SK-N-MC (cell line): Measurements from ENCODE around the gene TCF12.

Source experiments
- DNase-seq: peaks from one replicate; pipeline ENCODE4 v3.0.0-alpha.2; 2011; ENCODE audit warnings: low read depth, low spot score
- H3K27ac ChIP-seq: fragments of 200-600 bp; sonication (generic); 2 replicates; pipeline ENCODE4 v1.5.1; 2016; ENCODE audit warnings: mixed run types
- H3K36me3 ChIP-seq: fragments of 200-600 bp; sonication (generic); 2 replicates; pipeline ENCODE4 v1.6.1; 2017; ENCODE audit warnings: antibody characterized with exemption, low read length, mixed read lengths; ENCODE audit not compliant: insufficient read depth
- H3K4me3 ChIP-seq: fragments of 200-600 bp; sonication (generic); 2 replicates; pipeline ENCODE4 v1.5.1; 2016
- H3K9ac ChIP-seq: fragments of 200-600 bp; sonication (generic); 2 replicates; pipeline ENCODE4 v1.8.0; 2017; ENCODE audit warnings: mixed run types, mixed read lengths; ENCODE audit not compliant: insufficient read length
- H3K9me3 ChIP-seq: fragments of 200-600 bp; sonication (generic); 2 replicates; pipeline ENCODE4 v1.6.1; 2017; ENCODE audit warnings: low read depth, mild to moderate bottlenecking, antibody characterized with exemption, low read length, moderate library complexity, mixed read lengths
- EZH2 ChIP-seq: fragments of 200-600 bp; sonication (generic); IDR thresholded peaks from one replicate; pipeline ENCODE4 v1.6.1; 2017; ENCODE audit warnings: antibody characterized with exemption
- FOXP2 ChIP-seq: optimal IDR thresholded peaks from 2 replicates; pipeline ENCODE3; 2011; ENCODE audit warnings: mild to moderate bottlenecking, moderate library complexity; ENCODE audit not compliant: insufficient read depth; ENCODE audit errors: extremely low read length, control extremely low read depth
- POLR2AphosphoS5 ChIP-seq: IDR thresholded peaks from 2 replicates; pipeline ENCODE4 v1.6.1; 2012; ENCODE audit warnings: mild to moderate bottlenecking, low read depth, low read length, borderline replicate concordance

The TCF12 gene

GRCh38 chr15:57306161-57306943 is 387.9 kb downstream of the TCF12 start:
- no peak overlapping the region for H3K9ac ChIP-seq
- H3K36me3 ChIP-seq = no peaks in the 10 kb centered on the region
- no peak for DNase-seq
- TF ChIP-seq POLR2AphosphoS5 (no peak), FOXP2 (no peak), EZH2 (no peak)
- no peak overlapping the region for H3K4me3 ChIP-seq
- no peaks in the 10 kb centered on the region for H3K9me3 ChIP-seq
- H3K27ac ChIP-seq = no peak overlapping the region

GRCh38 chr15:57306944-57307411 is 388.5 kb downstream of the TCF12 start:
- TF ChIP-seq FOXP2 (no peak), POLR2AphosphoS5 (no peak), EZH2 (no peak)
- no peaks in the 10 kb centered on the region for H3K36me3 ChIP-seq
- no peak for DNase-seq
- no peaks in the 10 kb centered on the region for H3K9me3 ChIP-seq
- peak overlapping the region; percentile 48 for H3K27ac ChIP-seq
- no peak overlapping the region for H3K4me3 ChIP-seq
- H3K9ac ChIP-seq = no peak overlapping the region

- Histone ChIP-seq H3K27ac (peak overlapping the region; percentile 48), H3K9me3 (no peaks in the 10 kb centered on the region), H3K4me3 (no peak overlapping the region), H3K36me3 (no peaks in the 10 kb centered on the region), H3K9ac (no peak overlapping the region)
- TF ChIP-seq FOXP2 (no peak), POLR2AphosphoS5 (no peak), EZH2 (no peak)
- DNase-seq = no peak
Observed at GRCh38 chr15:57307527-57308169, 389.2 kb downstream of the TCF12 start.

GRCh38 chr15:57308170-57308545 is 389.7 kb downstream of the TCF12 start:
- H3K9me3 ChIP-seq = no peaks in the 10 kb centered on the region
- no peak overlapping the region for H3K4me3 ChIP-seq
- H3K9ac ChIP-seq = no peak overlapping the region
- H3K36me3 ChIP-seq = no peaks in the 10 kb centered on the region
- TF ChIP-seq FOXP2 (no peak), EZH2 (no peak), POLR2AphosphoS5 (no peak)
- H3K27ac ChIP-seq = no peak overlapping the region
- DNase-seq = no peak

- H3K27ac ChIP-seq = no peak overlapping the region; the same call in 1 of the 2 replicates
- no peak for DNase-seq
- no peaks in the 10 kb centered on the region for H3K36me3 ChIP-seq
- H3K9ac ChIP-seq = no peak overlapping the region
- H3K4me3 ChIP-seq = no peak overlapping the region
- TF ChIP-seq FOXP2 (no peak), EZH2 (no peak), POLR2AphosphoS5 (no peak)
- no peaks in the 10 kb centered on the region for H3K9me3 ChIP-seq
Observed at GRCh38 chr15:57309856-57310760, 391.7 kb downstream of the TCF12 start.

GRCh38 chr15:57310876-57311275 is 392.4 kb downstream of the TCF12 start:
- no peak for TF ChIP-seq FOXP2
- TF ChIP-seq EZH2 = no peak
- TF ChIP-seq POLR2AphosphoS5 = no peak
- no peak overlapping the region for H3K27ac ChIP-seq
- no peak overlapping the region for H3K4me3 ChIP-seq
- H3K9ac ChIP-seq = no peak overlapping the region
- H3K36me3 ChIP-seq = no peaks in the 10 kb centered on the region
- no peak for DNase-seq
- H3K9me3 ChIP-seq = no peaks in the 10 kb centered on the region

GRCh38 chr15:57312006-57312317 is 393.5 kb downstream of the TCF12 start:
- H3K4me3 ChIP-seq = no peak overlapping the region
- no peak overlapping the region for H3K27ac ChIP-seq
- H3K9ac ChIP-seq = no peak overlapping the region
- no peak for DNase-seq
- TF ChIP-seq POLR2AphosphoS5 = no peak
- no peak for TF ChIP-seq EZH2
- TF ChIP-seq FOXP2 = no peak
- no peaks in the 10 kb centered on the region for H3K9me3 ChIP-seq
- H3K36me3 ChIP-seq = no peaks in the 10 kb centered on the region
